Femur (tissue), 1 donor: ENCODE results near the gene EDIL3.

Source experiments
- DNase-seq: peaks from one replicate; pipeline ENCODE4 v3.0.0-alpha.2; 2017

Gene EDIL3

DNA sequence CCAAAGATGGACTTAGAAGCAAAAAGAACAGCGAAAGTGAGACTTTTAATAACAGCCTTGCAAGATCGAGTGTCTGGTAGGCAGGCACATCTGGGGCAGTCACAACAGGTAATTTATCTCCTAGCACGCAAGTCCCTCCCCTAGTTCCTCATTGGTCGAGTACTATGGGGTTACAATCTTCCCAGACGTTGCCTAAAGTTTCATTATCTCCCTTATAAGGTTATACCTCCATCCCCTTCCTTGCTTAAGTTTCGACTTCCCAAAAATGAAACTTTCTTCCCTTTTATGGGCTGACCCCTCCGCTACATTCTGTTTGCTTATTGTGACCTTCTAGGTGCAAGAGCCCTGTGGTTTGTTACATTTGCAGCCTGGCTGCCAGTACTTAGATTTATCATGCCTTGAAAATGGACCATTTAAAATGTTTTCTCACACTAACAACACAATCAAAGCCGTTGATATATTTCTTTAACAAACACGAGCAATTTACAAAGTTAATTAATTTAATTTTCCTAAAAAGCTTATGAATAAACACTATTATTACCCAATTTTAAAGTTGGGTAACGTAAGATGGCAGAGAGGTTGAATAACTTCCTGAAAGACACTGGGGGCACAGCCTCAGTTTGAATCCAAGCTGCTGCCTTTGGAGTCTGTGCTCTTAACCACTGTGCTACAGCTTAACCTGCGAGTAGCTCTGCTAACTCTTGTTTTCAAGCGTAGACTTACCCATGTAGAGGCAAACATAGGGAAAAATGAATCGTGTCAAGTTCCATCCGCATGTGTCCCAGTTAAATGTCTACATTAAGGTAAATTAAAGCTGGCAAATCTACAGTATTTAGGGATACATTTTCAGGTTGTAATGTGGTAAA lies 91.7 kb downstream of the EDIL3 start:
- DNase-seq = no peak

- DNase-seq = no peak
Observed at GRCh38 chr5:84292000-84292642, 92.6 kb downstream of the EDIL3 start.

- no peak for DNase-seq
Observed at GRCh38 chr5:84290673-84291072, 94.0 kb downstream of the EDIL3 start.

DNA sequence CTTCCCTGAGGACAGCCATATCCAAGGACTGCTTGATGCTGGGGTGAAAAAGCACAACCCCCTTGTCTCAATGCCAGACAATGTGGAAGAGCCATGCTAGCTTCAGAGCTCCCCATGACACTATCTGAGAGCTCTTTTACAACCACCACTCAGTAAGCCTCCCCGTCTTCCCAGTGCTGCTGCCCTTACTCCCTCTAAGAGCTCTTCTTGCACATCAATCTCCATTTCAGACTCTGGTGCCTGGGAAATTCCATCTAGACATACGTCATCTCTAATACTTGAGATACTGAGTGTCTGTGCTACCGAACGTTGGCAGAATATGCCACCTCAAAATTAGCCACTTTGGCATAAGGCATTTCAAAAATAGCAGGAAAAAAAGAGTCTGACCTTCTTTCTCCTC lies 94.5 kb downstream of the EDIL3 start:
- DNase-seq = no peak

- no peak for DNase-seq
Observed at GRCh38 chr5:84287951-84288350, 96.7 kb downstream of the EDIL3 start.

GRCh38 chr5:84286662-84287061 lies 98.0 kb downstream of the EDIL3 start:
- DNase-seq = no peak

- DNase-seq = no peak
Observed at GRCh38 chr5:84285641-84286637, 98.7 kb downstream of the EDIL3 start.

DNA sequence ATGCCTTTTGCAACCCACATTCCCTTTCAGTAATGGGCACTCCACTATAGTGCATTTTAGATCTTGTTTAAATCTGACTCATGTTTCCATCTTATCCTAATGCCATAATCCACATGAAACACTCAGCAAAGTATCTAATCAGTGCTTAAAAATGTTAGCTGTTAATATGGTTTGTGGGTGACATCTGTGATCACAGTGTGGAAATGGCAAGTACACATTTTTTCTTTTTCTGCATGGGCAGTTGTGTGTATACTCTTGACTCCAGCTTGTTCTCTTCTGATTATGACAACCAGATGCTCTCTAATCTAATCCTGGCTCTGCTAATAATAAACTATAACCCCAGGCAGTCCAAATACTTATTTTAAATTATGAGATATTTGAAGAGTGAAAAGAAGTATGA lies 103.3 kb downstream of the EDIL3 start:
- DNase-seq = no peak

GRCh38 chr5:84279234-84279633 lies 105.4 kb downstream of the EDIL3 start:
- no peak for DNase-seq

- no peak for DNase-seq
Observed at GRCh38 chr5:84275609-84276008, 109.1 kb downstream of the EDIL3 start.

DNA sequence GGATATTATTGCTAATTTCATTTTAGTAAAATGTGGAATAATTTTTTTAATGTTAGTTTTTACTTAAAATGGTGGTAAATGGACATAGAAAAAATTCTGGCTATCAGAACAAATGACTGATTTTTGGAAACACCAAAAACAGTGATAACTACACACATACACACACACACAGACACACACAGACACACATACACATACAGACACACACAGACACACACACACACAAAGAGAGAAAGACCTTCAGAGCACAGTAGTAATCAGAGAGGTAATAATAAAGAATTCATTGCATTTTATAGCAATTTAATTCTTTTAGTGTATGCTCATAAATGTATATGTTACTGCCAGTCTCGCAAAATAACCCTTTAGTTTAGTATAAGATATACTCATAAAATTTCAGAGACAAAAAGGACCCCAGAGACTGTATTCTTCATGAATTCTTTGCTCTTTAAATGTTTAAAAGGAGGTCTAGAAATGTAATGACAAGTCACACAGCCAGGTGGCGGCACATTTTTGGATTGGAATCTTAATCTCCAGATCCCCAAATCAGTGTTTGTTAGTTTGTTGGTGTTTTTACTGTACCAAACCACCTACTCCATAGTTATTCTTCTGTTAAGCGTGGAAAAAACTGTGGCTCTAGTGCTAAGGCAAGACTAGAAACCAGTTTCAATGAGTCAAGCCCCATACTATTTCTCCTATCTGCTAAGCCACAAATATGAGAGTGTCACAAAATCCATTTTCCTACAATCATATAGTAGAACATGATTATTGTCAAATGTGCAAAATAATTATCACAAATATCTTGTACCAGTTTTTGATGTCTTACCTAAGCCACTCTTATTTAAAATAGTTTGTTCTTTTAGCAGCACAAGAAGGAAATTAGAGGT lies 109.9 kb downstream of the EDIL3 start:
- no peak for DNase-seq

GRCh38 chr5:84273517-84273883 lies 111.2 kb downstream of the EDIL3 start:
- DNase-seq = no peak

GRCh38 chr5:84272771-84273516 lies 111.7 kb downstream of the EDIL3 start:
- no peak for DNase-seq

DNA sequence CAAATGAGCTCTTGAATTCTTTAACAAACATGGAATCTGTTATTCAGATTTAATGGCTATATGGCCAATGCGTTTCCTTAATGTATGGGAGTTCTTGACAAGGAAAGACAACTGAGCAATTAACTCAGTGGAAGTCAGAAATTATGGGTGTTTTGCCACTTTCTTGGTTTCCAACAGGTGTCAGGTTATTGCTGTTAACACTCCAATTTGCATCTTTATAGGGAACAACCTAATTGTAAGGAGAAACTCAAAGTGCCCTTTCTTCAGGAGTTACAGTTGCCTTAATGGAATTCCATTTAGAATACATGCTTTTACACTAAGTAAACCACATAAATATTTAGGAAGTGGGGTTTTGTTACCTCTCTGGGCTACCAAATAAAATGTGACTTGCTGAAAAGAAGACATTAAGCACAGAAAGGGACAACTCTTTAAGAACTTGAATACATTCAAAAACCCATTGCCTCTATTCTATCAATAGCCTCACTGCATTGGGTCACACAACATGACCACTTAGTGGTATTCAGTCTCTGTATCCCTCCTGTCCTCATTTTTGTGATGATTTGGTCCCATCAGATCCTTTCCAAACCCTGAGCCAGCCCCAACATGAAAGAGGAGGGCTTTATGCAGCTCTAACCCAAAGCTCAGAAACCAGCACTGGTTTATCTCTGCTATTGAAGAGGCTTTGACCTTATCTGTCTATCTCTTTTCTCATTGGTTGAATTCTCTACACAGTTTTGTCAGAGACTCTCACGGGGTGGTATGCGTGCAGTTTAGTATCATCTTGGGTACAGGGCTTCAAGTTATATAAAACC lies 118.7 kb downstream of the EDIL3 start:
- no peak for DNase-seq

DNA sequence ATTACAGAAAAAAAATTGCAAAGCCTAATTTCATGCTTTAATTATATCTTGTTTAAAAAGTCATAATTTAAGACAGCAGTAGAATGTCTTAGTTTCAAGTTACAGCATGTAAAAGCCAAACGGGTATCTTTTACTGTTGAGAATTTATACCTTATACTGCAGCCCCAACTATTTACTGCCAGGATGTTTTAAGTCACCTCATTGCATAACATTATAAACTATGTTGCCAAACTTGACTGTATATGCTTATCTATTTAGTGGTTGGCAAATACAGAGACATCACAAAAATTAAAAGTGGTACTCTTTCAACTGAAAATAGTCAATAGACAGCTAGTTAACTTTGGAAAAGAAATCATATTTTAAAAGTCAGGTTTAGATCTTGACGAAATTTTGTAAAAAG lies 119.5 kb downstream of the EDIL3 start:
- DNase-seq = no peak

DNA sequence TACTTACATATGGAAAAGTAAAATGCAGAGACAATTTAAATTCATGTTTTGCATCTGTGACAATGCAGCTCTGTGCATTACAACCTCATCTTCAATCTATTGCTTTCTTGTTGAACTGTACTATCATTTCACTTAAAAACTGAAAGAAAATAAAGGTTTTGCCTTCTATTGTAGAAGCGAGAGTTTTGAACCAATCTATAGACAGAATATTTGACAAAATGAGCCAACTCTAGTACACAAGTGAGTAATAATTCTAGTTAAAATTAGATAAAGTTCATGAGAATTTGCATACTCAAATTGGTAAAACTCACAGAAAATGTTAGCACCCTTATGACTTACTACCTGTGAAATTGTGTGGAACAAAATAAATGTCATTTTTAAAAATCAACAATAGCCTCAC lies 123.7 kb downstream of the EDIL3 start:
- no peak for DNase-seq

GRCh38 chr5:84260140-84260539 lies 124.5 kb downstream of the EDIL3 start:
- no peak for DNase-seq

DNA sequence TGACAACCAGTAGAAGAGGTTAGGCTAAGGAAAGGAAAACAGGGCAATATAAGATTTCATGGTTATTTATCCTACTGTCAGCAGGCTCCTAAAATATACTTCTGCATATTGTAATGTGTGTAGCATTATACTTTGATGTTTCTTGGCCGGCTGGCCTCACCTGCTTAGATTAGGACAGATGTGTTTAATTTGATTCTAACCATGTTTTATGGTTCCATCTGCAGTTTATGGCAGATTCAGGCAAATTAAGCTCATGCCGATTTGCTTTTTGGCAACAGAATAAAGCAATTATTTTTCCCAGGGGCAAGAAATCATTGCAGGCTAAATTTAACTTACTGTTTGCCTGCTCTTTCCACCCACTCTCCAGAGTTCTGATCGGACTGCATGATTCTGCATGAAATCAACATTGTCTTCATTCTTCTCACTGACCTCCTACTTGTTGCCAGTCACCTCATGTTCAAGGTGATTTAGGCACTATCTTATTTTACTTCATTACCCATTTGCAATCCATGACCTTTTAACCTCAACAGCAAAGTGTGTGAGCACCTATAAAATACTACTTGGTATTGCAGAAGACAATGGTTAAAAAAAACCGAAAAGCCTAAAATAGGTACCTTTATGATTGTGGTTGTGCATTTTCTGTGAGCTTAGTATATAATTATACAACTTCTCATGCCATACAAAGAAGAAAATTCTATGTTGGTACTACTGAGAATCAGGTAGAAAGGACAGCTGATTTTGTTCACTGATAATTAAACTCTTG lies 125.2 kb downstream of the EDIL3 start:
- no peak for DNase-seq

GRCh38 chr5:84257061-84257460 lies 127.6 kb downstream of the EDIL3 start:
- DNase-seq = no peak

DNA sequence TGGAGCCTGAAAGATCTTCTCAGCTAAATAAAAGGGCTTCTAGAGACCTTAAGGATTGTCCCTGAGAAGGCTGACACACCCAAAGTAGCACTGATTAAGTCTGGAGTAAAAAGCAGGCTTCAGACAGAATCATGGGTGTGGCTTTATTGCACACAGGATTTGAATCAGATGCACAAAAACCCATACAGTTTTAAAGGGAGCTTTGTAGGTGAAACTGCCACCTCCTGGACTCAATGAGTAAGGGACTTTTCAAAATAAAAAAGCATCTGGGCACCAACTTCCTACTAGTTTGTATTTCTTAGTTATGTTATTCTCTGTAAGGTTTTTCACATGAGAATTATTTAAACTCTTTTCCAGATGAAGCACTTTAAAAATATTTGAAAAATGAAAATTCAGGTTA lies 129.4 kb downstream of the EDIL3 start:
- DNase-seq = no peak
